ENCODE measurements around the gene ALG9.

The ALG9 gene

GRCh38 chr11:111917312-111917711 lies 45.9 kb upstream of the ALG9 start:
- no peak for DNase-seq
- peaks cover 0 to 59% (median 21%) of the 10 kb centered on the region in 4 donors for H3K4me1 ChIP-seq
- TF ChIP-seq CTCF (IDR thresholded peaks at IDR 0.05), result no peak
- intact Hi-C loops (cut with DNase I; ENCODE audit: low total_unique reads), result no loop called here
- H3K27me3 ChIP-seq, result no peaks in the 10 kb centered on the region
- no peaks in the 10 kb centered on the region for H3K9me3 ChIP-seq
- H3K4me3 ChIP-seq, result no peak overlapping the region
- peak overlapping the region in 1 of 2 donors; percentile 98 for H3K27ac ChIP-seq
- peaks cover 0 to 5% (median 4%) of the 10 kb centered on the region in 3 donors for H3K36me3 ChIP-seq

DNA sequence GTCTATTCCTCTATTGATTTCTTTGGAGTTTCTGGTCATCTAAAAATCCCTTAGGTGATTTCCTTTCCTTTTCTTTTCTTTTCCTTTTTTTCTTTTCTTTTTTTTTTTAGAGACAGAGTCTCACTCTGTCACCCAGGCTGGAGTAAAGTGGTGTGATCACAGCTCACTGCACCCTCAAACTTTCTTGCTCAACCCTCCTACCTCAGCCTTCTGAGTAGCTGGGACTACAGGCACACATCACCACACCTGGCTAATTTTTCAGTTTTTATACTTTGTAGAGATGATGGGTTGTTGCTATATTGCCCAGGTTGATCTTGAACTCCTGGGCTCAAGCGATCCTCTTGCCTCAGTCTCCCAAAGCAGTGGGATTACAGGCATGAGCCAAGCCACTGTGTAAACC lies 45.4 kb upstream of the ALG9 start:
- no peak overlapping the region for H3K4me3 ChIP-seq
- peaks cover 0 to 53% (median 18%) of the 10 kb centered on the region in 4 donors for H3K4me1 ChIP-seq
- no peak for TF ChIP-seq CTCF (IDR thresholded peaks at IDR 0.05)
- no peaks in the 10 kb centered on the region for H3K27me3 ChIP-seq
- peaks cover 0 to 5% (median 4%) of the 10 kb centered on the region in 3 donors for H3K36me3 ChIP-seq
- intact Hi-C loops (cut with DNase I; ENCODE audit: low total_unique reads), result no loop called here
- peak overlapping the region in 1 of 2 donors; percentile 98 for H3K27ac ChIP-seq
- no peaks in the 10 kb centered on the region for H3K9me3 ChIP-seq
- no peak for DNase-seq

DNA sequence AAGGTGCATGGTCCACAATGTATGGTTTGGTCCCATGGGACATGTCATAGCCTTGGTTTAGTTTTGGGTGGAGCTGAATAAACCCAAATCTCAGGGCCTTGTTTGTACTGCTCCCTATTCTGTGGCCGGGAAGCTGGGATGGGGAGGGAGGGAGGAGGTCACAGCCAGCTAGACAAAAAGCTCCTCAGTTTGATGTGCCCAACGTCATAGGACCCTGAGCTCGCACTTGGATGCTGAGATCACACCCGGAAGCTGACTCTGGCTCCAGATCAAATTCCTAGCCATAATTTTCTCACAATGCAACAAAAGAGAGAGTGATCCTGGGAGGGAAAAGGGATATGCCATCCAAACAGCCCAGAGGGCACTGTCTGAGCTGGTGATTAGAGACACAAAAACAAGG lies 42.6 kb upstream of the ALG9 start:
- Histone ChIP-seq H3K27ac (peak overlapping the region; percentile 92 to 98), H3K27me3 (no peaks in the 10 kb centered on the region), H3K36me3 (peaks cover under 1 to 12% (median 3%) of the 10 kb centered on the region in 3 donors), H3K4me3 (peak overlapping the region; percentile 70 to 84), H3K9me3 (no peaks in the 10 kb centered on the region), H3K4me1 (peaks cover 0 to 59% (median 16%) of the 10 kb centered on the region in 4 donors)
- peak; percentile 84 to 89 for DNase-seq
- TF ChIP-seq CTCF (IDR thresholded peaks at IDR 0.05), result no peak
- intact Hi-C loops (cut with DNase I; ENCODE audit: low total_unique reads), result loop anchor here (2.0 kb wide), 1 partner anchor 13 kb away; no protein-coding TSS in a partner anchor

GRCh38 chr11:111913031-111913861 lies 41.9 kb upstream of the ALG9 start:
- Histone ChIP-seq H3K4me3 (peak overlapping the region; percentile 70 to 84), H3K27me3 (no peaks in the 10 kb centered on the region), H3K4me1 (peaks cover 0 to 59% (median 15%) of the 10 kb centered on the region in 4 donors), H3K27ac (peak overlapping the region; percentile 92 to 98), H3K9me3 (no peaks in the 10 kb centered on the region), H3K36me3 (peaks cover 6 to 18% (median 10%) of the 10 kb centered on the region in 3 donors)
- DNase-seq, result peak in 1 of 2 donors; percentile 78
- TF ChIP-seq CTCF (IDR thresholded peaks at IDR 0.05), result no peak
- intact Hi-C loops (cut with DNase I; ENCODE audit: low total_unique reads), result loop anchor here (2.0 kb wide), 1 partner anchor 14 kb away; no protein-coding TSS in a partner anchor

GRCh38 chr11:111912535-111912934 lies 41.2 kb upstream of the ALG9 start, which contains the start of gene HSPB2:
Gene HSPB2, plus strand, starts transcription at chr11:111912734. Its CDS starts 96 bp downstream, at chr11:111912830.
- Histone ChIP-seq H3K4me1 (peaks cover 0 to 55% (median 14%) of the 10 kb centered on the region in 4 donors), H3K27ac (peak within 1 kb of the TSS; percentile 92 to 98)
- intact Hi-C loops (cut with DNase I; ENCODE audit: low total_unique reads), result loop anchor here (2.0 kb wide), 1 partner anchor 14 kb away; no protein-coding TSS in a partner anchor

More at GRCh38 chr11:111912535-111912934, 41.2 kb upstream of the ALG9 start, which contains the start of gene HSPB2:
- DNase-seq, result peak; percentile 49 to 80
- peak within 1 kb of the TSS; percentile 70 to 84 for H3K4me3 ChIP-seq
- no peaks in the 10 kb centered on the region for H3K27me3 ChIP-seq
- peaks cover 10 to 25% (median 13%) of the 10 kb centered on the region in 3 donors for H3K36me3 ChIP-seq
- no peaks in the 10 kb centered on the region for H3K9me3 ChIP-seq
- no peak for TF ChIP-seq CTCF (IDR thresholded peaks at IDR 0.05)

Measured in tibial artery (tissue), 4 donors.